Measurements from ENCODE around the gene PTPRN2. TPM values are rescaled to one million over a fixed set of nuclear protein-coding genes. Genes with fewer than 3 reads are reported as not detected.

PTPRN2 gene
- total RNA-seq, 1 experiment from 2014 or later, result 2.1 TPM

DNA sequence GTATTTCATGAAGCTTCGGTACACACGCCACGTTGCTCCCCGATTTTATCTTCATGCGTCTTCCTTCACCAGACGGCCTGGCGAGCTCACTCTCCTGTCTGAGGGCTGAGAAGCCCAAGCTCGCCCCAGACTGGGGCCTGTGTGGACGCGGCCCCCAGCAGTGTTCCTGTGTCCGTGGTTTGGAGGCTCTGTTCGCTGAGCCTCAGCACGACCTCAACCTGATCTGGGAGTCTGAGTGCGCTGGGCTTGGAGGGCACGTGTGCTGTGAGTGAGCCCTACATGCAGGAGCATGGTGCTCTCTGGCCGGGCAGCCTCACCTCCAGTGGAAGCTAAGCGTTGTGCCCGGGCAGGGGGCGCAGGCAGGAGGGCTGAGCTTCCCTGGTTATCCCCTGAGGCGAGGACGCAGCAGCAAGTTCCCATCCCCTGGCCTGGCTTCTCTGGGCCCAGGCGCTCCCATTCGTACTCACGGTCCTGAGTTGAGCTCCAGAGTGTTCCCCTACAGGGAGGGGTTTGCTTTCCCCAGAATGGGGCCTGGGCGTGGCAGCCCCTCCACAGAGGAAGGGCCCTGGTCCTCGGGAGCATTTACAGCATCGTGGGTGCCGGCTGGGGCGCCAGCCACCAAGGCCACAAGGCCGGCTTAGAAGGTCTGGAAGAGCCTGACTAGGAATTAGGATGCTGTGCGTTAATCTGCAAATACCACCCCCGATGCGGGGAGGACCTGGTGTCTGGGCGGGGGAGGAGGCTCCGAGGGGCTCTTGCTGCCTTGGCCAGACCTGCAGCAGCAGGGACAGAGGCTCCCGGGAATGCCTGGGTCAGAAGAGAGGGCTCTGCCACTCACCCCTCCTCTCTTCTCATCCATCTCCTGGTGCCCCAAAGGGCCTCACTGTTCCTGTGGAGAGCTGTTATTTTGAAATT is 850.2 kb downstream of the PTPRN2 start (continued):
- TF ChIP-seq, protein P1, sequence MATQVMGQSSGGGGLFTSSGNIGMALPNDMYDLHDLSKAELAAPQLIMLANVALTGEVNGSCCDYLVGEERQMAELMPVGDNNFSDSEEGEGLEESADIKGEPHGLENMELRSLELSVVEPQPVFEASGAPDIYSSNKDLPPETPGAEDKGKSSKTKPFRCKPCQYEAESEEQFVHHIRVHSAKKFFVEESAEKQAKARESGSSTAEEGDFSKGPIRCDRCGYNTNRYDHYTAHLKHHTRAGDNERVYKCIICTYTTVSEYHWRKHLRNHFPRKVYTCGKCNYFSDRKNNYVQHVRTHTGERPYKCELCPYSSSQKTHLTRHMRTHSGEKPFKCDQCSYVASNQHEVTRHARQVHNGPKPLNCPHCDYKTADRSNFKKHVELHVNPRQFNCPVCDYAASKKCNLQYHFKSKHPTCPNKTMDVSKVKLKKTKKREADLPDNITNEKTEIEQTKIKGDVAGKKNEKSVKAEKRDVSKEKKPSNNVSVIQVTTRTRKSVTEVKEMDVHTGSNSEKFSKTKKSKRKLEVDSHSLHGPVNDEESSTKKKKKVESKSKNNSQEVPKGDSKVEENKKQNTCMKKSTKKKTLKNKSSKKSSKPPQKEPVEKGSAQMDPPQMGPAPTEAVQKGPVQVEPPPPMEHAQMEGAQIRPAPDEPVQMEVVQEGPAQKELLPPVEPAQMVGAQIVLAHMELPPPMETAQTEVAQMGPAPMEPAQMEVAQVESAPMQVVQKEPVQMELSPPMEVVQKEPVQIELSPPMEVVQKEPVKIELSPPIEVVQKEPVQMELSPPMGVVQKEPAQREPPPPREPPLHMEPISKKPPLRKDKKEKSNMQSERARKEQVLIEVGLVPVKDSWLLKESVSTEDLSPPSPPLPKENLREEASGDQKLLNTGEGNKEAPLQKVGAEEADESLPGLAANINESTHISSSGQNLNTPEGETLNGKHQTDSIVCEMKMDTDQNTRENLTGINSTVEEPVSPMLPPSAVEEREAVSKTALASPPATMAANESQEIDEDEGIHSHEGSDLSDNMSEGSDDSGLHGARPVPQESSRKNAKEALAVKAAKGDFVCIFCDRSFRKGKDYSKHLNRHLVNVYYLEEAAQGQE (IDR thresholded peaks at IDR 0.05; ENCODE audit: low read depth), result no peak
- TF ChIP-seq EZH2phosphoT487 (IDR thresholded peaks at IDR 0.05; ENCODE audit: borderline replicate concordance) (no peak), SIN3A (IDR thresholded peaks at IDR 0.05; ENCODE audit: low read depth) (no peak), TCF7L2 (IDR thresholded peaks at IDR 0.05; ENCODE audit: borderline replicate concordance, extremely low read depth, insufficient read depth, insufficient read length) (no peak), ELF1 (IDR thresholded peaks at IDR 0.05; ENCODE audit: borderline replicate concordance, low read depth) (no peak), CEBPB (IDR thresholded peaks at IDR 0.05; ENCODE audit: low read depth) (no peak), ATF3 (IDR thresholded peaks at IDR 0.05) (no peak), MAX (IDR thresholded peaks at IDR 0.05) (no peak), EGR1 (IDR thresholded peaks at IDR 0.05; ENCODE audit: low read depth) (no peak)
- TF ChIP-seq, protein P2, sequence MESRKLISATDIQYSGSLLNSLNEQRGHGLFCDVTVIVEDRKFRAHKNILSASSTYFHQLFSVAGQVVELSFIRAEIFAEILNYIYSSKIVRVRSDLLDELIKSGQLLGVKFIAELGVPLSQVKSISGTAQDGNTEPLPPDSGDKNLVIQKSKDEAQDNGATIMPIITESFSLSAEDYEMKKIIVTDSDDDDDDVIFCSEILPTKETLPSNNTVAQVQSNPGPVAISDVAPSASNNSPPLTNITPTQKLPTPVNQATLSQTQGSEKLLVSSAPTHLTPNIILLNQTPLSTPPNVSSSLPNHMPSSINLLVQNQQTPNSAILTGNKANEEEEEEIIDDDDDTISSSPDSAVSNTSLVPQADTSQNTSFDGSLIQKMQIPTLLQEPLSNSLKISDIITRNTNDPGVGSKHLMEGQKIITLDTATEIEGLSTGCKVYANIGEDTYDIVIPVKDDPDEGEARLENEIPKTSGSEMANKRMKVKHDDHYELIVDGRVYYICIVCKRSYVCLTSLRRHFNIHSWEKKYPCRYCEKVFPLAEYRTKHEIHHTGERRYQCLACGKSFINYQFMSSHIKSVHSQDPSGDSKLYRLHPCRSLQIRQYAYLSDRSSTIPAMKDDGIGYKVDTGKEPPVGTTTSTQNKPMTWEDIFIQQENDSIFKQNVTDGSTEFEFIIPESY (IDR thresholded peaks at IDR 0.05; ENCODE audit: extremely low read depth, insufficient replicate concordance, low read length), result no peak
